Measurements from ENCODE around the gene SCUBE1. TPM values are rescaled to one million over a fixed set of nuclear protein-coding genes. Genes with fewer than 3 reads are reported as not detected.

Gene SCUBE1
- total and polyA plus RNA-seq, 10 of the 15 experiments (the other 5 are each of a cell fraction or from before 2014, with no cell fraction given), result not detected

GRCh38 chr22:43231724-43232034, 111.5 kb downstream of the SCUBE1 start (continued):
- TF ChIP-seq ATF3 (IDR thresholded peaks at IDR 0.05; ENCODE audit: borderline replicate concordance, extremely low read depth, low read depth, low read length), result no peak

- Histone ChIP-seq H3K4me2 (ENCODE audit: control insufficient read depth, insufficient read depth) (no peak overlapping the region), H3K36me3 (ENCODE audit: control insufficient read depth in 2 of 2, insufficient read depth in 2 of 2, low read length in 1 of 2) (no peaks in the 10 kb centered on the region), H3K4me3 (no peak overlapping the region), H3K27ac (ENCODE audit: control insufficient read depth, insufficient read depth) (no peak overlapping the region), H4K20me1 (ENCODE audit: control insufficient read depth, insufficient read depth) (no peaks in the 10 kb centered on the region), H3K9me3 (replicated peaks; ENCODE audit: control insufficient read depth, insufficient read depth, low read length) (no peaks in the 10 kb centered on the region), H2AFZ (ENCODE audit: control insufficient read depth, low read depth, low read length) (no peak overlapping the region), H3K4me1 (ENCODE audit: control insufficient read depth, insufficient read depth, low read length) (no peaks in the 10 kb centered on the region), H3K27me3 (replicated peaks in 1 of 2; ENCODE audit: control insufficient read depth in 2 of 2, insufficient read depth in 2 of 2, low read length in 1 of 2) (peaks cover 5 to 6% of the 10 kb centered on the region in 2 experiments; a peak in 3 of 4 replicates), H3K9ac (ENCODE audit: control insufficient read depth, insufficient read depth, low read length) (no peak overlapping the region), H3K79me2 (ENCODE audit: control insufficient read depth, insufficient read depth, low read length) (no peaks in the 10 kb centered on the region)
- no TSS peak for BruUV-seq (replicated peaks)
- ChIA-PET SMC1A (ENCODE audit: uncharacterized antibody, unreplicated experiment) (interaction anchor here (0.6 to 1.2 kb wide), 5 partner anchors 29 to 144 kb away, joined by 3 to 6 read pairs (median 3); no protein-coding TSS in a partner anchor), RAD21 (ENCODE audit: unreplicated experiment) (interaction anchor here (1.1 to 2.7 kb wide), 4 partner anchors 29 to 115 kb away, joined by 4 to 22 read pairs (median 4); no protein-coding TSS in a partner anchor), POLR2A (interaction anchor here (0.6 kb wide), 1 partner anchor 52 kb away, joined by 4 read pairs; no protein-coding TSS in a partner anchor), CTCF (interaction anchor here (0.7 to 4.8 kb wide), 13 partner anchors 31 to 154 kb away, joined by 3 to 37 read pairs (median 4); no protein-coding TSS in a partner anchor)
- FAIRE-seq (peak; percentile 93), DNase-seq (ENCODE audit: low read depth, low spot score) (no peak), ATAC-seq (peak; percentile 84)
- 5% methylated on average over 17 of the region's 23 CpGs for WGBS (ENCODE audit: insufficient coverage, insufficient replicate concordance, low lambda C conversion rate, missing lambda C conversion rate)
- in situ Hi-C loops (cut with MboI), result loop anchor here (5.0 kb wide), 2 partner anchors 116 to 151 kb away; no protein-coding TSS in a partner anchor
- intact Hi-C loops (cut with micrococcal nuclease; ENCODE audit: unreplicated experiment), result loop anchor here (1.0 to 5.0 kb wide), 3 partner anchors 41 to 154 kb away; no protein-coding TSS in a partner anchor
- no peak for TF ChIP-seq SRF (IDR thresholded peaks at IDR 0.05; ENCODE audit: low read depth in 2 of 2, low read length in 2 of 2)
- peak; percentile 92 to 97 (median 94) for TF ChIP-seq CTCF (IDR thresholded peaks at IDR 0.05 in 2 of 3, conservative IDR thresholded peaks at IDR 0.05 in 1 of 3; ENCODE audit: control insufficient read depth in 2 of 3, extremely low read depth in 1 of 3, insufficient read depth in 1 of 3, low read depth in 3 of 3, low read length in 3 of 3)
- TF ChIP-seq RAD21 (IDR thresholded peaks at IDR 0.05; ENCODE audit: insufficient read depth, low read depth, low read length), result peak; percentile 97
- TF ChIP-seq BHLHE40 (IDR thresholded peaks at IDR 0.05; ENCODE audit: borderline replicate concordance in 1 of 2, low read depth in 2 of 2, low read length in 1 of 2), result no peak
- 0 out of 2 replicates have a peak, but pooled peaks have one; percentile 17 for TF ChIP-seq LARP7 (IDR thresholded peaks at IDR 0.05)
- peak; percentile 60; the same call in 1 of the 2 replicates for TF ChIP-seq TCF3 (IDR thresholded peaks at IDR 0.05; ENCODE audit: borderline replicate concordance, insufficient read depth, low read depth, low read length)
- TF ChIP-seq SMC3 (IDR thresholded peaks at IDR 0.05; ENCODE audit: borderline replicate concordance, low read length), result peak; percentile 91
- 0 out of 3 replicates have a peak, but pooled peaks have one; percentile 39 for TF ChIP-seq POU2F2 (IDR thresholded peaks at IDR 0.05; ENCODE audit: borderline replicate concordance, low read depth, low read length)
- TF ChIP-seq POLR2AphosphoS2 (IDR thresholded peaks at IDR 0.05; ENCODE audit: low read depth, low read length), result no peak
- no peak for TF ChIP-seq PML (IDR thresholded peaks at IDR 0.05; ENCODE audit: low read length)
Observed at GRCh38 chr22:43230971-43231723, 112.0 kb downstream of the SCUBE1 start.

All from GM12878 (cell line).